ENCODE results near the gene CDK5R2. TPM values are rescaled to one million over a fixed set of nuclear protein-coding genes. Genes with fewer than 3 reads are reported as not detected.

CDK5R2 gene
- total RNA-seq, 1 donor, result not detected

DNA sequence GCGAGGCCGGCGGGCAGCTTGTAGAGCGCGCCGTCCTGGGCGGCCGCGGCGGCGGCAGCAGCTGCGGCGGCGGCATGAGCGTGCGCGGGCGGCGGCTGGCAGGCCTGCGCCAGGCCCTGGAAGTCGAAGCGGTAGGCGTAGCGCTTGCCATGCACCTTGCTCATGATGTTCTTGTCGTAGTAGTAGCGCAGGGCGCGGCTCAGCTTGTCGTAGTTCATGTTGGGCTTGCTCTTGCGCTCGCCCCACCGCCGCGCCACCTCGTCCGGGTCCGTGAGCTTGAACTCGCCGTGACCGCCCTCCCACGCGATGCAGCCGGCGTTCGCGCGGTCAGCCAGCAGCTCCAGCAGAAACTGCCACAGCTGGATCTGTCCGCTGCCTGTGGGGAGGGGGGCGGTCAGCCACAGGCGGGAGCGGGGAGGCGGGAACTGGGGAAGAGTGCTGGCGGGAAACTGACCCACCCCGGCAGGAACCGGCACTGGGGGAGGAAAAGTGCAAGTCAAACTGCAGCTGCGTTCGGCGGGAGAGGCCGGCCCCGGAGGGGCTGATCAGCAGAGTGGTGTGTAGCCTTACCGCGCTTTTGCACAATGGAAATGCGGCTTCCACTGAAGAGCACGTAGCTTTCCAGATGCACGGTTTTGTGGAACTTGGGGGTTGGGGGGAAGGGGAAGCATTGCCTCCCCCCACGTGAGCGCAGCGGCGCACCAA lies 22.6 kb downstream of the CDK5R2 start:
- Histone ChIP-seq H3K36me3 (ENCODE audit: insufficient read depth, low read length) (no peaks in the 10 kb centered on the region), H3K4me1 (ENCODE audit: insufficient read depth, low read length) (no peaks in the 10 kb centered on the region), H3K79me2 (ENCODE audit: insufficient read depth, low read length) (no peaks in the 10 kb centered on the region), H3K9me3 (ENCODE audit: low read depth, low read length) (no peaks in the 10 kb centered on the region), H3K4me2 (ENCODE audit: insufficient read depth, low read length) (peak overlapping the region; percentile 28), H3K4me3 (ENCODE audit: insufficient read depth, low read length) (no peak overlapping the region), H4K20me1 (ENCODE audit: insufficient read depth, low read length) (peaks cover 3% of the 10 kb centered on the region), H3K27ac (ENCODE audit: low read depth, low read length) (no peak overlapping the region), H3K27me3 (ENCODE audit: insufficient read depth, low read length) (peaks cover 73% of the 10 kb centered on the region), H2AFZ (ENCODE audit: low read length) (no peak overlapping the region)
- TF ChIP-seq, protein P1, sequence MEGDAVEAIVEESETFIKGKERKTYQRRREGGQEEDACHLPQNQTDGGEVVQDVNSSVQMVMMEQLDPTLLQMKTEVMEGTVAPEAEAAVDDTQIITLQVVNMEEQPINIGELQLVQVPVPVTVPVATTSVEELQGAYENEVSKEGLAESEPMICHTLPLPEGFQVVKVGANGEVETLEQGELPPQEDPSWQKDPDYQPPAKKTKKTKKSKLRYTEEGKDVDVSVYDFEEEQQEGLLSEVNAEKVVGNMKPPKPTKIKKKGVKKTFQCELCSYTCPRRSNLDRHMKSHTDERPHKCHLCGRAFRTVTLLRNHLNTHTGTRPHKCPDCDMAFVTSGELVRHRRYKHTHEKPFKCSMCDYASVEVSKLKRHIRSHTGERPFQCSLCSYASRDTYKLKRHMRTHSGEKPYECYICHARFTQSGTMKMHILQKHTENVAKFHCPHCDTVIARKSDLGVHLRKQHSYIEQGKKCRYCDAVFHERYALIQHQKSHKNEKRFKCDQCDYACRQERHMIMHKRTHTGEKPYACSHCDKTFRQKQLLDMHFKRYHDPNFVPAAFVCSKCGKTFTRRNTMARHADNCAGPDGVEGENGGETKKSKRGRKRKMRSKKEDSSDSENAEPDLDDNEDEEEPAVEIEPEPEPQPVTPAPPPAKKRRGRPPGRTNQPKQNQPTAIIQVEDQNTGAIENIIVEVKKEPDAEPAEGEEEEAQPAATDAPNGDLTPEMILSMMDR (IDR thresholded peaks at IDR 0.05; ENCODE audit: extremely low read depth, low read depth, low read length), result no peak
- peak; percentile 87 for DNase-seq (ENCODE audit: insufficient read length, low spot score, missing footprints)

DNA sequence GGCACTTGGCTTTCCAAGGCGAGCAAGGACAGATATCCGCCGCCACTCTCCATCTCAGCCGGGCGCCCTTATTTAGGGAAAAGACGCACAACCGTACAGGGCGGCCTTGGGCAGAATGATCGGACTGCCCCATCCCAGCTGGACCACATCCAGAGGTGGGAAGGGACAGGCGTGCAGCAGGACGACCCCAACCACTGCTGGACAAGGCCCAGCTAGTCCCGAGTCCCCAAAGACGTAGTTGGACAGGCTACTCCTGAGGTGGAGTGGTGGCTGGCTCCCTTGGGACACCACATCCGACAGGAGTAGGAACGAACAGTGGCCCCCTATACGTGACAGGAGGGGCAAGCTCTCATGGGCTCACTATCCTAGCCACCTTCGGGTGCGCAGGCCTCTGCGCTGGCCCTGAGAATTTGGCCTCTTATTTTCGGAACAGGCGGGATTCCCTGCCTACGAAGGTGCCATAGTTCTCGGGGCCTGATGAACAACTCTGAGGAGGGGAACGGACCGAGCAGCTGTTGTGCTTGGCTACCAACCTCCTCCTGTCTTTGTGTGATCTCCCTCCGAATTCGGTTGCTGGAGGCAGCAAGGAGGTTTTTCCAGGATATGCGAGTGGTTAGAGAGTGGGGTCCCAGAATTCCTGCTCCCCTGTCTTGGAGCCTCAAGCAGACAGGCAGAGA lies 23.3 kb downstream of the CDK5R2 start:
- Histone ChIP-seq H4K20me1 (ENCODE audit: insufficient read depth, low read length) (peaks cover 3% of the 10 kb centered on the region), H3K79me2 (ENCODE audit: insufficient read depth, low read length) (no peaks in the 10 kb centered on the region), H3K36me3 (ENCODE audit: insufficient read depth, low read length) (no peaks in the 10 kb centered on the region), H2AFZ (ENCODE audit: low read length) (no peak overlapping the region), H3K4me1 (ENCODE audit: insufficient read depth, low read length) (no peaks in the 10 kb centered on the region), H3K4me2 (ENCODE audit: insufficient read depth, low read length) (no peak overlapping the region), H3K27me3 (ENCODE audit: insufficient read depth, low read length) (peaks cover 74% of the 10 kb centered on the region), H3K9me3 (ENCODE audit: low read depth, low read length) (no peaks in the 10 kb centered on the region), H3K4me3 (ENCODE audit: insufficient read depth, low read length) (no peak overlapping the region), H3K27ac (ENCODE audit: low read depth, low read length) (no peak overlapping the region)
- TF ChIP-seq, protein P1 (IDR thresholded peaks at IDR 0.05; ENCODE audit: extremely low read depth, low read depth, low read length), result no peak
- DNase-seq (ENCODE audit: insufficient read length, low spot score, missing footprints), result peak; percentile 80

DNA sequence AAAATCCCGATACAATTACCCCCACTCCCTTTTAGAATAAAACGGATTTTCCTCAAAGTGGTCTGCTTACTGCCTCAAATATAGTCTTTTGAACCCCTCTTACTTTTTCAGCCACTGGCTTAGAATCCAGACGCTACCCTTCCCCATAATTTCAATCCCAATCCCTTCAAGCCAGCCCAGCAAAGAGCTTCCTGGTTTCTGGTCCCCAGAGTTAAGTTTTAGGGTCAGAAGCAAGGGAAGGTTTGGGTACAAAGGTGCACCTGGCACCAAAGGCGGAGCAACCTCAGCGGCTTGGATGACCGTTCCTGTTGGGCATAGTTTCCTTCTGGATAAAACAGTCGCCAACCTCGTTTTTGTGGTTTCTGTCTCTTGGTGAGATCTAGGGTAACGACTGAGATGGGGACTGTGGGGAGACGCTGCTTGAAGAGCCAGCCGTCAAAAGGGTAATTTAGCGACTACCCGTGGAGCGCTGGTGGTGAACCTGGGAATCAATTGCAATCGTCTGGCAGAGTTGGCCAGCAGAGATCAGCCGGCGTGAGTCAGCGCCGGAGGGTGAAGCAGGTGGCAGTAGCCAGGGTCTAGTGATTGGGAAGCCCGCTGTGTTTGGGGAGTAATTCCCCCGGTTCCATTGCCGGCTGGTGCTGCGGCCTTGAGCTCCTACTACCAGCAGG lies 23.9 kb downstream of the CDK5R2 start:
- H3K36me3 ChIP-seq (ENCODE audit: insufficient read depth, low read length), result no peaks in the 10 kb centered on the region
- H4K20me1 ChIP-seq (ENCODE audit: insufficient read depth, low read length), result peaks cover 3% of the 10 kb centered on the region
- no peak overlapping the region for H3K27ac ChIP-seq (ENCODE audit: low read depth, low read length)
- no peaks in the 10 kb centered on the region for H3K4me1 ChIP-seq (ENCODE audit: insufficient read depth, low read length)
- DNase-seq (ENCODE audit: insufficient read length, low spot score, missing footprints), result peak; percentile 82
- no peak overlapping the region for H3K4me3 ChIP-seq (ENCODE audit: insufficient read depth, low read length)
- peaks cover 77% of the 10 kb centered on the region for H3K27me3 ChIP-seq (ENCODE audit: insufficient read depth, low read length)
- no peaks in the 10 kb centered on the region for H3K79me2 ChIP-seq (ENCODE audit: insufficient read depth, low read length)
- TF ChIP-seq, protein P1 (IDR thresholded peaks at IDR 0.05; ENCODE audit: extremely low read depth, low read depth, low read length), result no peak
- no peak overlapping the region for H3K4me2 ChIP-seq (ENCODE audit: insufficient read depth, low read length)
- H3K9me3 ChIP-seq (ENCODE audit: low read depth, low read length), result no peaks in the 10 kb centered on the region
- no peak overlapping the region for H2AFZ ChIP-seq (ENCODE audit: low read length)

DNA sequence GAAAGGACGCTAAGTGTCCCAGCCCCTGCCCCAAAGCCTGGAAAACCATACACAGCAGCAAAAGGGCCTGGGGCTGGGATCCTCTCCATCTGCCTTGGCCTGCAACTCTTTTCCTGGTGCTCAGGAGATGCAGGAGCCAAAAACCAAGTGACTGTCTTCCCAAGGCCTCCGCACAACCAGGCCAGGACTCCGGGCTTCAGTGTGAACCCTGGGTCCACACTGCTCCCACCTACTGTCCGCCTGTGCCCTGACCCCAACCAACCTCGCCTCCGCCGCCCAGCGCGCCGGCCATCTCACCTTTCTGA lies 24.4 kb downstream of the CDK5R2 start:
- no peaks in the 10 kb centered on the region for H3K36me3 ChIP-seq (ENCODE audit: insufficient read depth, low read length)
- no peaks in the 10 kb centered on the region for H3K9me3 ChIP-seq (ENCODE audit: low read depth, low read length)
- H2AFZ ChIP-seq (ENCODE audit: low read length), result no peak overlapping the region
- no peaks in the 10 kb centered on the region for H3K4me1 ChIP-seq (ENCODE audit: insufficient read depth, low read length)
- H3K27ac ChIP-seq (ENCODE audit: low read depth, low read length), result no peak overlapping the region
- H3K27me3 ChIP-seq (ENCODE audit: insufficient read depth, low read length), result peaks cover 79% of the 10 kb centered on the region
- peaks cover 3% of the 10 kb centered on the region for H4K20me1 ChIP-seq (ENCODE audit: insufficient read depth, low read length)
- no peak overlapping the region for H3K4me3 ChIP-seq (ENCODE audit: insufficient read depth, low read length)
- no peaks in the 10 kb centered on the region for H3K79me2 ChIP-seq (ENCODE audit: insufficient read depth, low read length)
- TF ChIP-seq, protein P1 (IDR thresholded peaks at IDR 0.05; ENCODE audit: extremely low read depth, low read depth, low read length), result no peak
- no peak for DNase-seq (ENCODE audit: insufficient read length, low spot score, missing footprints)
- no peak overlapping the region for H3K4me2 ChIP-seq (ENCODE audit: insufficient read depth, low read length)

Data from osteoblast (primary cell).